ENCODE data around the gene PCDHA5.
"Not testable (repeated sequence)": the region's sequence is repeated elsewhere in the genome, so short reads cannot be mapped to it uniquely, and the experiment has no call there.

The PCDHA5 gene

DNA sequence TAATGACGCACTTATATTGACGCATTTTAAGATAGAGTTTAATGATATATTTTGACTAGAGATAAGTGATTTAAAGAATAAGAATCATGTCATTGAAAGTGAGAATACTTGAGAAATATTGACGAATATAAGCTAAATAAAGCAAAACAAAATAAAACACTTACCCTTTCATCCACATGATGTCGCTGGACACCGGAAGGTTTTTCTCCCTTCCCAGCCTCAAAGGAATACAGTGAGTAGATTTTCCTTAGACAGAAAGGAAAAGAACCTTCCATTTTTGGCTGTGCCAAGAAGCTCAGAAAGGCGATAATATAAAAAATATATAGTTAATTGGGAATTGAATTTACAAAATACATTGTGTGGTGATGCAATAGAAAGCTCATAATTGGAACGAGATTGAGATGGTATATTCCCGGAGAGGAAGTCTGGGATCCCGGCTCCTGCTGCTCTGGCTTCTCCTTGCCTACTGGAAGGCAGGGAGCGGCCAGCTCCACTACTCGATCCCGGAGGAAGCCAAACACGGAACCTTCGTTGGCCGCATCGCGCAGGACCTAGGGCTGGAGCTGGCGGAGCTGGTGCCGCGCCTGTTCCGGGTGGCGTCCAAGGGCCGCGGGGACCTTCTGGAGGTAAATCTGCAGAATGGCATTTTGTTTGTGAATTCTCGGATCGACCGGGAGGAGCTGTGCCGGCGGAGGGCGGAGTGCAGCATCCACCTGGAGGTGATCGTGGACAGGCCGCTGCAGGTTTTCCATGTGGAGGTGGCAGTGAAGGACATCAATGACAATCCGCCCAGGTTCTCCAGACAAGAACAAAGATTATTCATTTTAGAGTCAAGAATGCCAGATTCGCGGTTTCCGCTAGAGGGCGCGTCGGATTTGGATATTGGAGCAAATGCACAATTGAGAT lies at the start of gene PCDHA5:
PCDHA5 (plus strand) TSS at position 239 of the 906 bp plus-strand sequence.
- DNase-seq: no peak

DNA sequence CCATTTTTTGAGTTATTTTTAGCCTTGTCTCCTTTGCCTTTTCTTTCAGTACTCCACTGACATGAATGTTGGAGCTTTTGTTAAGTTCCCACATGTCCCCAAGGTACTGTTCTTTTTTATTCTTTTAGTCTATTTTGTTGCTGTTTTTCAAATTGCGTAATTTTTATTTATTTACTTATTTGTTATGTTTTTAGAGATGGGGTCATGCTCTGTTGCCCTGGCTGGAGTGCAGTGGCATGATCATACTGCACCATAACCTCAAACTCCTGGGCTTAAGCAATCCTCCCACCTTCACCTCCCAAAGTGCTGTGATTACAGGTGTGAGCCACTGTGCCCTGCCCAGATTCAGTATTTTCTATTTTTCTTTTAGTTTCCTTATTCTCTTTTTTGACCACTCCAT lies 40.9 kb upstream of the PCDHA5 start:
- DNase-seq: no peak

DNA sequence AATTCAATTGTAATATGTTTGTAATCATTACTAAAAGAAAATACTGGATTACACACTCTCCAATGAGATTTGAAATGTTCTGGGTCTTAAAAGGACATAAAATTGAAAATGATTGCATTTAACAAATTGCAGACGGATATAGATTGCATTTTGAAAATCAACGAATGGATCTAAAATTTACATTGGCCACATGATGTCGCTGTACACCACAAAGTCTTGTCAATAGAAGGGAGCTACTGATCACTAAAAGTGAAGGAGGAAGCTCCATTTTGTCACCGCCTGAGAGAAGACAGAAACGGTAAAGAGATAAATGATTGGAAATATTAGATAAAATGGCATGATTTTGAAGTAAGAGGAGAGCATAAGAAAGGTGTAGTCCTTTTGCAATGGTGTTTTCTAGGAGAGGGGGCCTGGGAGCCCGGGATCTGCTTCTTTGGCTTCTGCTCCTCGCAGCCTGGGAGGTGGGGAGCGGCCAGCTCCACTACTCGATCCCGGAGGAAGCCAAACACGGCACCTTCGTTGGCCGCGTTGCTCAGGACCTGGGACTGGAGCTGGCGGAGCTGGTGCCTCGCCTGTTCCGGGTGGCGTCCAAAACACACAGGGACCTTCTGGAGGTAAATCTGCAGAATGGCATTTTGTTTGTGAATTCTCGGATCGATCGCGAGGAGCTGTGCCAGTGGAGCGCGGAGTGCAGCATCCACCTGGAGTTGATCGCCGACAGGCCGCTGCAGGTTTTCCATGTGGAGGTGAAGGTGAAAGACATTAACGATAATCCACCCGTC lies 35.3 kb upstream of the PCDHA5 start, which contains the start of gene PCDHA1:
PCDHA1 (plus strand) TSS at position 236 of the 782 bp plus-strand sequence.
- no peak for DNase-seq

DNA sequence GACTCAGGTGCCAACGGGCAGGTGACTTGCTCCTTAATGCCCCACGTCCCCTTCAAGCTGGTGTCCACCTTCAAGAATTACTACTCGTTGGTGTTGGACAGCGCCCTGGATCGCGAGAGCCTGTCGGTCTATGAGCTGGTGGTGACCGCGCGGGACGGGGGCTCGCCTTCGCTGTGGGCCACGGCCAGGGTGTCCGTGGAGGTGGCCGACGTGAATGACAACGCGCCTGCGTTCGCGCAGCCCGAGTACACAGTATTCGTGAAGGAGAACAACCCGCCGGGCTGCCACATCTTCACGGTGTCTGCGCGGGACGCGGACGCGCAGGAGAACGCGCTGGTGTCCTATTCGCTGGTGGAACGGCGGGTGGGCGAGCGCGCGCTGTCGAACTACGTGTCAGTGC lies 34.0 kb upstream of the PCDHA5 start:
- DNase-seq: not testable (repeated sequence)

DNA sequence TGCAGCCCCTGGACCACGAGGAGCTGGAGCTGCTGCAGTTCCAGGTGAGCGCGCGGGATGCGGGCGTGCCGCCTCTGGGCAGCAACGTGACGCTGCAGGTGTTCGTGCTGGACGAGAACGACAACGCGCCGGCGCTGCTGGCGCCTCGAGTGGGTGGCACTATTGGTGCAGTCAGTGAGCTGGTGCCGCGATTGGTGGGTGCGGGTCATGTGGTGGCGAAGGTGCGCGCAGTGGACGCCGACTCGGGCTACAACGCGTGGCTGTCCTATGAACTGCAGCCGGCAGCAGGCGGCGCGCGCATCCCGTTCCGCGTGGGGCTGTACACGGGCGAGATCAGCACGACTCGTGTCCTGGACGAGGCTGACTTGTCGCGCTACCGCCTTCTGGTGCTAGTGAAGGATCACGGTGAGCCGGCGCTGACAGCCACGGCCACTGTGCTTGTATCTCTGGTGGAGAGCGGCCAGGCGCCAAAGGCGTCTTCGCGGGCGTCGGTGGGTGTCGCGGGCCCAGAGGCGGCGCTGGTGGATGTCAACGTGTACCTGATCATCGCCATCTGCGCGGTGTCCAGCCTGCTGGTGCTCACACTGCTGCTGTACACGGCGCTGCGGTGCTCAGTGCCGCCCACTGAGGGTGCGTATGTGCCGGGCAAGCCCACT lies 33.4 kb upstream of the PCDHA5 start:
- DNase-seq: not testable (repeated sequence)

DNA sequence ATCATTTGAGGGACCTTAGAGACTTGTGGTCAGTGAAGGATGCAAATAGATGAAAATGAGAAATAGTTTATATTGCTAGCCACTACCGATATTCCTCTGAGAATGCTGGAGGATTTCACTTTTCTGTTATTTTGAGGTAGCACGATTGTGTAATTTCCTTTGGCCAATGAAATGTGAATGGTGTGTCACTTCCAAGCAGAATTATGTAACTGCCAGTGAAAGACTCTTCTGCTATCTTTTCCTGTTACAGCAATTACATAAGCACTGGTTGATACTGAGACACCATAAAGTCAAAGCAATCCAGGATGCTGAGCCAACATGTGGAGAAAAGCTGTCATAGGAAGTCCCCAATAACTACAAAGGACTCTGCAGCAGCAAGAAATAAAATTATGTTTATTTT lies 30.3 kb upstream of the PCDHA5 start:
- no peak for DNase-seq

DNA sequence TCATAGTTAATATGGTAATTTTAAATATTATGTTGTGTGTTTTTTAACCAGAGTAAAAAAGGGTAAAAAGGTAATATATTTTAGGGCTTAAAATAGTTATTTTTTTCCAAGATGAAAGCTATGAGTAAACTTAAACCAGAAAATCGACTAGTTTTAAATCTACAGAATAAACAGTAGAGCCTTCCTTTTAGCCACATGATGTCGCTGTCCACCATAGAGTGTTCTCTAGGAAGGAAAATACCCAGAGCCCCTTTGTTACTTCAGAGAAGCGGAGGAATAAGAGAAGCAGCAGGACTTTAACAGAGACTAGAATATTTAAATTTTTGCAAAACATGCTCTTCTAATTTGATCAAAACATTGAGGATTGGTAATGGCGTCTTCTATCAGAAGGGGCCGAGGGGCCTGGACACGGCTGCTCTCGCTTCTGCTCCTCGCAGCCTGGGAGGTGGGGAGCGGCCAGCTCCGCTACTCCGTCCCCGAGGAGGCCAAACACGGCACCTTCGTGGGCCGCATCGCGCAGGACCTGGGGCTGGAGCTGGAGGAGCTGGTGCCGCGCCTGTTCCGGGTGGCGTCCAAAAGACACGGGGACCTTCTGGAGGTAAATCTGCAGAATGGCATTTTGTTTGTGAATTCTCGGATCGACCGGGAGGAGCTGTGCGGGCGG lies 26.7 kb upstream of the PCDHA5 start, which contains the start of gene PCDHA2:
PCDHA2 (plus strand) TSS at position 258 of the 664 bp plus-strand sequence.
- DNase-seq: no peak

DNA sequence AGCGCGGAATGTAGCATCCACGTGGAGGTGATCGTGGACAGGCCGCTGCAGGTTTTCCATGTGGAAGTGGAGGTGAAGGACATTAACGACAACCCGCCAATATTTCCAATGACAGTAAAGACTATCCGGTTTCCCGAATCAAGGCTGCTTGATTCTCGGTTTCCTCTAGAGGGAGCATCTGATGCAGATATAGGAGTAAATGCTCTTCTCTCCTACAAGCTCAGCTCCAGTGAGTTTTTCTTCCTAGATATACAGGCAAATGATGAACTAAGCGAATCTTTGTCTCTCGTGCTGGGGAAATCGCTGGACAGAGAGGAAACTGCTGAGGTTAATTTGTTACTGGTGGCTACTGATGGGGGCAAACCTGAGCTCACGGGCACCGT lies 26.2 kb upstream of the PCDHA5 start:
- no peak for DNase-seq

DNA sequence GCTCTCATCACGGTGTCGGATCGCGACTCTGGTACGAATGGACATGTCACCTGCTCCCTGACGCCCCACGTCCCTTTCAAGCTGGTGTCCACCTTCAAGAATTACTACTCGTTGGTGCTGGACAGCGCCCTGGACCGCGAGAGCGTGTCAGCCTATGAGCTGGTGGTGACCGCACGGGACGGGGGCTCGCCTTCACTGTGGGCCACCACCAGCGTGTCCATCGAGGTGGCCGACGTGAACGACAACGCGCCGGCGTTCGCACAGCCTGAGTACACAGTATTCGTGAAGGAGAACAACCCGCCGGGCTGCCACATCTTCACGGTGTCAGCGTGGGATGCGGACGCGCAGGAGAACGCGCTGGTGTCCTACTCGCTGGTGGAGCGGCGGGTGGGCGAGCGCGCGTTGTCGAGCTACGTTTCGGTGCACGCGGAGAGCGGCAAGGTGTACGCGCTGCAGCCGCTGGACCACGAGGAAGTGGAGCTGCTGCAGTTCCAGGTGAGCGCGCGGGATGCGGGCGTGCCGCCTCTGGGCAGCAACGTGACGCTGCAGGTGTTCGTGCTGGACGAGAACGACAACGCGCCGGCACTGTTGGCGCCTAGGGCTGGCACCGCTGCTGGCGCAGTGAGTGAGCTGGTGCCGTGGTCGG lies 25.2 kb upstream of the PCDHA5 start:
- DNase-seq: not testable (repeated sequence)

DNA sequence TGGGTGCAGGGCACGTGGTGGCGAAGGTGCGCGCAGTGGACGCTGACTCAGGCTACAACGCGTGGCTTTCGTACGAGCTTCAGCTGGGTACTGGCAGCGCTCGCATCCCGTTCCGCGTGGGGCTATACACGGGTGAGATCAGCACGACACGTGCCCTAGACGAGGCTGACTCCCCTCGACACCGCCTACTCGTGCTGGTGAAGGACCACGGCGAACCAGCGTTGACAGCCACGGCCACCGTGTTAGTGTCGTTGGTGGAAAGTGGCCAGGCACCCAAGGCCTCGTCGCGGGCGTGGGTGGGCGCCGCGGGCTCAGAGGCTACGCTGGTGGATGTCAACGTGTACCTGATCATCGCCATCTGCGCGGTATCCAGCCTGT lies 24.7 kb upstream of the PCDHA5 start:
- no peak for DNase-seq

DNA sequence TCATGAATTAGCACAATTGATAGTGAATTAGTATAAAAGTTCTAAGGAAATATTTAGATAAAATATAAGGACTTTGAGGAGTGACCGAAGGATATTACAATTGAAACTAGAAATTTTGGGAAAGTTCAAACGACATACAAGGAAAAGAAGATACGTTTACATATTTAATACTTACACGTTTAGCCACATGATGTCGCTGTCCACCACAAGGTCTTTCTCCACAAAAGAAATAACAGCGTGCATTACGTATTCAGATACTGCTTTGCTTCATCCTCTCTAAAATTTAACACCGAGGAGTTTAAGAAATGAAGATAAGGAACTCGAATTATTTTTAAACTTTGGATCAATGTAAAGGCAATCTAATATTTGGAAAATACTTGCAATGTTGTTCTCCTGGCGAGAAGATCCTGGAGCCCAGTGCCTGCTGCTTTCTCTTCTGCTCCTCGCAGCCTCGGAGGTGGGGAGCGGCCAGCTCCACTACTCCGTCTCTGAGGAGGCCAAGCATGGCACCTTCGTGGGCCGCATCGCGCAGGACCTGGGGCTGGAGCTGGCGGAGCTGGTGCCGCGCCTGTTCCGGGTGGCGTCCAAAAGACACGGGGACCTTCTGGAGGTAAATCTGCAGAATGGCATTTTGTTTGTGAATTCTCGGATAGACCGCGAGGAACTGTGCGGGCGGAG lies 20.5 kb upstream of the PCDHA5 start, which contains the start of gene PCDHA3:
PCDHA3 (plus strand) TSS at position 242 of the 678 bp plus-strand sequence.
- no peak for DNase-seq

DNA sequence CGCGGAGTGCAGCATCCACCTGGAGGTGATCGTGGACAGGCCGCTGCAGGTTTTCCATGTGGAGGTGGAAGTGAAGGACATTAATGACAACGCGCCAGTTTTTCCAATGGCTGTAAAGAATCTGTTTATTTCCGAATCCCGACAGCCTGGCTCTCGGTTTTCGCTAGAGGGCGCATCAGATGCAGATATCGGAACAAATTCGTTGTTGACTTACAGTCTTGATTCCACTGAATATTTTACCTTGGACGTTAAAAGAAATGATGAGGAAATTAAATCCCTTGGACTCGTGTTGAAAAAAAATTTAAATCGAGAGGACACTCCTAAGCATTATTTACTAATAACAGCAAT lies 19.9 kb upstream of the PCDHA5 start:
- DNase-seq: no peak

DNA sequence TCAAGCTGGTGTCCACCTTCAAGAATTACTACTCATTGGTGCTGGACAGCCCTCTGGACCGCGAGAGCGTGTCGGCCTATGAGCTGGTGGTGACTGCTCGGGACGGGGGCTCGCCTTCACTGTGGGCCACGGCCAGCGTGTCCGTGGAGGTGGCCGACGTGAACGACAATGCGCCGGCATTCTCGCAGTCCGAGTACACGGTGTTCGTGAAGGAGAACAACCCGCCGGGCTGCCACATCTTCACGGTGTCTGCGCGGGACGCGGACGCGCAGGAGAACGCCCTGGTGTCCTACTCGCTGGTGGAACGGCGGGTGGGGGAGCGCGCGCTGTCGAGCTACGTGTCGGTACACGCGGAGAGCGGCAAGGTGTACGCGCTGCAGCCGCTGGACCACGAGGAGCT lies 19.0 kb upstream of the PCDHA5 start:
- not testable (repeated sequence) for DNase-seq

DNA sequence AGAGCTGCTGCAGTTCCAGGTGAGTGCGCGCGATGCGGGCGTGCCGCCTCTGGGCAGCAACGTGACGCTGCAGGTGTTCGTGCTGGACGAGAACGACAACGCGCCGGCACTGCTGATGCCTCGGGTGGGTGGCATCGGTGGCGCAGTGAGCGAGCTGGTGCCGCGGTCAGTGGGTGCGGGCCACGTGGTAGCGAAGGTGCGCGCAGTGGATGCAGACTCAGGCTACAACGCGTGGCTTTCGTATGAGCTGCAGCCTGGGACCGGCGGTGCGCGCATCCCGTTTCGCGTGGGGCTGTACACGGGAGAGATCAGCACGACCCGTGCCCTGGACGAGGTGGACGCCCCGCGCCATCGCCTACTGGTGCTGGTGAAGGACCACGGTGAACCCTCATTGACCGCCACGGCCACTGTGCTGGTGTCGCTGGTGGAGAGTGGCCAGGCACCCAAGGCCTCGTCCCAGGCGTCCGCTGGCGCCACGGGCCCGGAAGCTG lies 18.6 kb upstream of the PCDHA5 start:
- DNase-seq: no peak

DNA sequence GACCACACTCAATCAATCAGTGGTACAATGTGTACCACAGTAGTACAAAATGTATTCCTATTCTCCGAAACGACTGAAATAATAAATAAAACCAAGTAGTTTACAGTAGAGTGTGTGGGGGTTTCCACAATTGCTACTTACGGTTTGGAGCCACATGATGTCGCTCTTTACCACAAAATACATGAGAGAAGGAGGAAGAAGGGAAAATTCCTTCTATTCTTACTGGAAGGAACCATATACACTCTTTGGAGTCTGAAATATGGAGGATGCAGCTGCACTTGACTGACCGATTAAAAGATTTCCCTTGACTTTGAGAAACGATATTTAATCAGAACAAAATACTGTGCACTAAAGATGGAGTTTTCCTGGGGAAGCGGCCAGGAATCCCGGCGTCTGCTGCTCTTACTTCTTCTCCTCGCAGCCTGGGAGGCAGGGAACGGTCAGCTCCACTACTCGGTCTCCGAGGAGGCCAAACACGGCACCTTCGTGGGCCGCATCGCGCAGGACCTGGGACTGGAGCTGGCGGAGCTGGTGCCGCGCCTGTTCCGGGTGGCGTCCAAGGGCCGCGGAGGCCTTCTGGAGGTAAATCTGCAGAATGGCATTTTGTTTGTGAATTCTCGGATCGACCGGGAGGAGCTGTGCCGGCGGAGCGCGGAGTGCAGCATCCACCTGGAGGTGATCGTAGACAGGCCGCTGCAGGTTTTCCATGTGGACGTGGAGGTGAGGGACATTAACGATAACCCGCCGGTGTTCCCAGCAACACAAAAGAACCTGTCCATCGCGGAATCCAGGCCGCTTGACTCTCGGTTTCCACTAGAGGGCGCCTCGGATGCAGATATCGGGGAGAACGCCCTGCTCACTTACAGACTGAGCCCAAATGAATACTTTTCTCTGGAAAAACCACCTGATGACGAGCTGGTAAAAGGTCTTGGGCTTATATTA lies 14.3 kb upstream of the PCDHA5 start, which contains the start of gene PCDHA4:
PCDHA4 (plus strand) TSS at position 235 of the 942 bp plus-strand sequence.
- no peak for DNase-seq

DNA sequence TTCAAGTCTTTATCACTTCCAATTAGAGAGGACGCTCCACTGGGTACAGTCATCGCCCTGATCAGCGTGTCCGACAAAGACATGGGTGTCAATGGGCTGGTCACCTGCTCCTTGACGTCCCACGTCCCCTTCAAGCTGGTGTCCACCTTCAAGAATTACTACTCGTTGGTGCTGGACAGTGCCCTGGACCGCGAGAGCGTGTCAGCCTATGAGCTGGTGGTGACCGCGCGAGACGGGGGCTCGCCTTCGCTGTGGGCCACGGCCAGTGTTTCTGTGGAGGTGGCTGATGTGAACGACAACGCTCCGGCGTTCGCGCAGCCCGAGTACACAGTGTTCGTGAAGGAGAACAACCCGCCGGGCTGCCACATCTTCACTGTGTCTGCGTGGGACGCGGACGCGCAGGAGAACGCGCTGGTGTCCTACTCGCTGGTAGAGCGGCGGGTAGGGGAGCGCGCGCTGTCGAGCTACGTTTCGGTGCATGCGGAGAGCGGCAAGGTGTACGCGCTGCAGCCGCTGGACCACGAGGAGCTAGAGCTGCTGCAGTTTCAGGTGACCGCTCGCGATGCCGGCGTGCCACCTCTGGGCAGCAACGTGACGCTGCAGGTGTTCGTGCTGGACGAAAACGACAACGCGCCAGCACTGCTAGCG lies 13.0 kb upstream of the PCDHA5 start:
- DNase-seq: not testable (repeated sequence)

DNA sequence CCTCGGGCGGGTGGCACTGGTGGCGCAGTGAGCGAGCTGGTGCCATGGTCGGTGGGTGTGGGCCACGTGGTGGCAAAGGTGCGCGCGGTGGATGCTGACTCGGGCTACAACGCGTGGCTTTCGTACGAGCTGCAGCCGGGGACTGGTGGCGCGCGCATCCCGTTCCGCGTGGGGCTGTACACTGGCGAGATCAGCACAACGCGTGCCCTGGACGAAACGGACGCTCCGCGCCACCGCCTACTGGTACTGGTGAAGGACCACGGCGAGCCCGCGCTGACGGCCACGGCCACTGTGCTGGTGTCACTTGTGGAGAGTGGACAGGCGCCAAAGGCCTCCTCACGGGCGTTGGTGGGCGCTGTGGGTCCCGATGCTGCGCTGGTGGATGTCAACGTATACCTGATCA lies 12.5 kb upstream of the PCDHA5 start:
- DNase-seq: no peak

DNA sequence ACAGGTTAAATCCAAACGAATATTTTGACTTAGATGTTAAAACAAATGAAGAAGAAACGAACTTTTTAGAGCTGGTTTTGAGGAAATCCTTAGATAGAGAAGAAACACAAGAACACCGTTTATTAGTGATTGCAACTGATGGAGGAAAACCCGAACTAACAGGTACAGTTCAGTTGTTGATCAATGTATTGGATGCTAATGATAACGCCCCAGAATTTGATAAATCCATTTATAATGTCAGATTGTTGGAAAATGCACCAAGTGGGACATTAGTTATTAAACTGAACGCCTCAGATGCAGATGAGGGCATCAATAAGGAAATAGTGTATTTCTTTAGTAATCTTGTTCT lies 842 bp downstream of the PCDHA5 start:
- no peak for DNase-seq

DNA sequence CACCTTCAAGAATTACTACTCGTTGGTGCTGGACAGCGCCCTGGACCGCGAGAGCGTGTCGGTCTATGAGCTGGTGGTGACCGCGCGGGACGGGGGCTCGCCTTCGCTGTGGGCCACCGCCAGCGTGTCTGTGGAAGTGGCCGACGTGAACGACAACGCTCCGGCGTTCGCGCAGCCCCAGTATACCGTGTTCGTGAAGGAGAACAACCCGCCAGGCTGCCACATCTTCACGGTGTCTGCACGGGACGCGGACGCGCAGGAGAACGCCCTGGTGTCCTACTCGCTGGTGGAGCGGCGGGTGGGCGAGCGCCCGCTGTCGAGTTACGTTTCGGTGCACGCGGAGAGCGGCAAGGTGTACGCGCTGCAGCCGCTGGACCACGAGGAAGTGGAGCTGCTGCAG lies 1.6 kb downstream of the PCDHA5 start:
- DNase-seq: not testable (repeated sequence)

DNA sequence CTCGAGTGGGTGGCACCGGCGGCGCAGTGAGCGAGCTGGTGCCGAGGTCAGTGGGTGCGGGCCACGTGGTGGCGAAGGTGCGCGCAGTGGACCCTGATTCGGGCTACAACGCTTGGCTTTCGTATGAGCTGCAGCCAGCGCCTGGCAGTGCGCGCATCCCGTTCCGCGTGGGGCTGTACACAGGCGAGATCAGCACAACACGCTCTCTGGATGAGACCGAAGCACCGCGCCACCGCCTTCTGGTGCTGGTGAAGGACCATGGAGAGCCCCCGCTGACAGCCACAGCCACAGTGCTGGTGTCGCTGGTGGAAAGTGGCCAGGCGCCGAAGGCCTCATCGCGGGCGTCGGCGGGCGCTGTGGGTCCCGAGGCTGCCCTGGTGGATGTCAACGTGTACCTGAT lies 2.1 kb downstream of the PCDHA5 start:
- no peak for DNase-seq
